Measurements from ENCODE around the gene TMEM222. TPM values are rescaled to one million over a fixed set of nuclear protein-coding genes. Genes with fewer than 3 reads are reported as not detected.

The TMEM222 gene
- total RNA-seq, 1 experiment from 2014 or later, result 27.4 TPM

GRCh38 chr1:27356277-27356618 is 34.3 kb downstream of the TMEM222 start:
- no peaks in the 10 kb centered on the region for H3K9me3 ChIP-seq (ENCODE audit: low read length)
- peak overlapping the region; percentile 58; the same call in 1 of the 2 replicates for H3K4me3 ChIP-seq (ENCODE audit: low read length)
- no peak overlapping the region for H3K27ac ChIP-seq (ENCODE audit: low read length)
- H3K27me3 ChIP-seq (ENCODE audit: low read length), result no peaks in the 10 kb centered on the region
- peaks cover 13% of the 10 kb centered on the region for H3K4me1 ChIP-seq (ENCODE audit: low read length)
- 0 out of 2 replicates have a peak overlapping the region, but pooled peaks have one; percentile 22 for H2AFZ ChIP-seq (ENCODE audit: low read length)
- H4K20me1 ChIP-seq (ENCODE audit: insufficient read depth, low read depth, low read length), result no peaks in the 10 kb centered on the region
- H3K9me2 ChIP-seq (replicated peaks; ENCODE audit: insufficient read depth, low read length), result no peaks in the 10 kb centered on the region
- H3K36me3 ChIP-seq (ENCODE audit: insufficient read depth, low read length), result no peaks in the 10 kb centered on the region
- H3K9ac ChIP-seq (ENCODE audit: low read length), result peak overlapping the region; percentile 65
- no peak for DNase-seq
- peak overlapping the region; percentile 64 for H3K4me2 ChIP-seq (ENCODE audit: low read depth, low read length, poor library complexity, severe bottlenecking)
- no peaks in the 10 kb centered on the region for H3K79me2 ChIP-seq (ENCODE audit: low read length)

DNA sequence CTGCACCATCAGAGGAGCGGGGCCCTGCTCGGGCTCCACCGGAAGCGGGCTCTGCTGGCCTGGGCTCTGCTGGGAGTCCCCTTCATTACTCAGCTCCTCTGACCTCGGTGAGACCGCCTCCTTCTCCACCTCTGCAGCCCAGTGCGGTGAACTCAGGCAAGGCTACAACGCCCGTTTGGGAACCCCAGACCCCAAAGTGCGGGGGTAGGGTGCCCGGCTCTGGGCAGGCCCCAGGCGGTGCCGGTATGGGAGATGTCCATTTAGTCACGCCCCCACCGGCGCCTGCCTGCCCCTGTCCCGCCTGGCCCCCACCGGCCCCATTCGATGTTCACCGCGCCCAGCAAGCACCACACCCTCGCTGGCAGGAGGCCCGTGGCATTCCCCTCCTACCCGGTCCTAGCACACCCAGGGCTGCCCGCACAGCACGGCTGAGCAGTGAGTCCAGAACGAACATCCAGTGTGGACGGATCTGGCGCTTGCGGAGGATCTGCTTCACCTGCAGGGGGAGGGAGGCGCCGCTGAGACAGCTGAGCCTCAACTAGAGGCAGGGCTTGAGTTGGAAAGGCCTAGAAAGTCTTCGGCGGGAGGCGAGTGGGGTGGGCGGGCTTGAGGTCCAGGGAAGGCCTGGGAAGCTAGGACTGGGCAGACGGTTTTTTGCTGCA is 34.8 kb downstream of the TMEM222 start:
- Histone ChIP-seq H3K4me1 (ENCODE audit: low read length) (peaks cover 13% of the 10 kb centered on the region), H2AFZ (ENCODE audit: low read length) (peak overlapping the region; percentile 22; the same call in 1 of the 2 replicates), H3K4me2 (ENCODE audit: low read depth, low read length, poor library complexity, severe bottlenecking) (peak overlapping the region; percentile 64), H3K36me3 (ENCODE audit: insufficient read depth, low read length) (no peaks in the 10 kb centered on the region), H4K20me1 (ENCODE audit: insufficient read depth, low read depth, low read length) (no peaks in the 10 kb centered on the region), H3K9me3 (ENCODE audit: low read length) (no peaks in the 10 kb centered on the region), H3K79me2 (ENCODE audit: low read length) (no peaks in the 10 kb centered on the region), H3K9ac (ENCODE audit: low read length) (peak overlapping the region; percentile 65), H3K27ac (ENCODE audit: low read length) (no peak overlapping the region), H3K9me2 (replicated peaks; ENCODE audit: insufficient read depth, low read length) (no peaks in the 10 kb centered on the region), H3K4me3 (ENCODE audit: low read length) (peak overlapping the region; percentile 58), H3K27me3 (ENCODE audit: low read length) (no peaks in the 10 kb centered on the region)
- DNase-seq, result peak; percentile 78

DNA sequence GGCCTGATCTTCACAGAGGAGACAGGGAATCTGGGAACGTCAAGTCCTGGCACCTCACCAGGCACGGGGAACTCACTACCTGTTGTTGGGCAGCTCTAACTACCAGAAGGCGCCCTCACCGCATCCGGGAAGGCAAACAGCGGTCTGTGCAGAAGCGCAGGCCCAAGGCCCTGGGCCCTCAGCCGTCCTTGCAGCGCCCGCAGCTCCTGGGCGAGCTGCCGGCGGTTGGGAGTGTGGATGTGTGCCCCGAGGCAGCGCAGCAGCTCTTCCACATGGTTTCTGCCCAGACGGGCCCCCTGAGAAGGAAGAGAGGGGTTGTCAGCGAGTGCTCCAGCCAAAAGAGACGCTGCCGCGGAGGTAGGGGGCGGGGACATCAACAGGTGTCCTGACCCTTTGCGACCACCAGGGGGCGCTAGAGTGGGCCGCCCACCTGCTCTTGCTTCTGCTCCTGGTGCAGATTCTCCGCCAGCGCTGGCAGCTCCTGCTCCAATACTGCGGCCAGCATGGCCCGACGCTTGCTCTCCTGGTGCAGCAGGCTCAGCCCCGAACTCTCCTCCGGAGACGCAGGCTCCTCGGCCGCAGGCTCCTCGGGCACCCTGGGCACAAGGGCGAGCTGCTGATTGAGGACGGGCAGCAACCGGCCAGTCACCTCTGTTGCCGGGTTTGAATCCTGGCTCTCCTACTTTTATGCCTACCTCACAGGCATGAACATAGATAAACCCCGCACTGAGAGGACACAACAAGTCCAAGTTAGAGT is 35.5 kb downstream of the TMEM222 start:
- Histone ChIP-seq H3K9ac (ENCODE audit: low read length) (peak overlapping the region; percentile 65), H3K9me2 (replicated peaks; ENCODE audit: insufficient read depth, low read length) (no peaks in the 10 kb centered on the region), H3K9me3 (ENCODE audit: low read length) (no peaks in the 10 kb centered on the region), H4K20me1 (ENCODE audit: insufficient read depth, low read depth, low read length) (no peaks in the 10 kb centered on the region), H3K36me3 (ENCODE audit: insufficient read depth, low read length) (no peaks in the 10 kb centered on the region), H3K27me3 (ENCODE audit: low read length) (no peaks in the 10 kb centered on the region), H2AFZ (ENCODE audit: low read length) (peak overlapping the region; percentile 22; the same call in 1 of the 2 replicates), H3K4me3 (ENCODE audit: low read length) (peak overlapping the region; percentile 58), H3K27ac (ENCODE audit: low read length) (no peak overlapping the region), H3K4me1 (ENCODE audit: low read length) (peaks cover 13% of the 10 kb centered on the region), H3K79me2 (ENCODE audit: low read length) (no peaks in the 10 kb centered on the region), H3K4me2 (ENCODE audit: low read depth, low read length, poor library complexity, severe bottlenecking) (peak overlapping the region; percentile 64)
- peak; percentile 89 for DNase-seq

DNA sequence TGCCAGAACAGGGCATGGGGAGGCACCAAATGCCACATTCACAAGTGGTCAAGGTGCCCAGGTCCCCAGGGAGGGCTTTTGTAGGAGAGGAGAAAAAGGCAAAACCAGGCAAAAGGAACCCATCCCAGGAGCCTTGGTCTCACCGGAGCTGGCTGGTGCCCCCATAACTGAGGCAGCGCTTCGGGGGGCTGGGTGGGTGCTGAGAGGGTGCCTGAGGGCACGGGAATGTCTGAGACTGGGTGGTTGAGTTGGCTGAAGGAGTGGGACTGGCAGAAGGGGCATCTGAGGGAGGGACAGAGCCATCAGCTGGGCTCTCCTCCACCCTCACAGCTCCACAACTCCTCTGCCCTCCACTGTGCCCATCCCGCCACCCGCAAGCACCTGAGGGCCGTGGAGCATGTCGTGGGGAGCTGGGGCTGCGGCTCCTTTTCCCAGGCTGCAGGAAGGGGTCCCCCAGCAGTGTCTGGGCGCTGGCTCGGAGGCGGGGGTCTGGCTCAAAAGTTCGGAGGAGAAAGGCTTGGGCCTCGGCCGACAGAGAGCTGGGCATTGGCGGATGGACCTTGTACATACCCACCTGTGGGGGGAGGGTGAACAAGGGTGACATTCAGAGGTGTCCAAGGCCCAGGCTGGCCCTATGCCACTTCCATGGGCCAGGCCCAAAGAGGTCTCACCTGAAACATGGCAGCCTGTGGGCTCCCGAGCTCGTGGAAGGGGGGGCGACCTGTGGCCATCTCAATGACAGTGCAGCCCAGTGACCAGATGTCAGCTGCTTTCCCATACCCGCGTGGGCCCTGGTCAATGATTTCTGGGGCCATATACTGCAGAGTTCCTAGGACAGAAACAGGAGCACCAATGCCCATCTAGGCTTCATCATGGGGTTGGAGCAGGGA is 36.3 kb downstream of the TMEM222 start:
- Histone ChIP-seq H3K4me1 (ENCODE audit: low read length) (peaks cover 13% of the 10 kb centered on the region), H3K9me3 (ENCODE audit: low read length) (no peaks in the 10 kb centered on the region), H3K4me3 (ENCODE audit: low read length) (no peak overlapping the region), H3K36me3 (ENCODE audit: insufficient read depth, low read length) (no peaks in the 10 kb centered on the region), H3K27ac (ENCODE audit: low read length) (no peak overlapping the region), H3K4me2 (ENCODE audit: low read depth, low read length, poor library complexity, severe bottlenecking) (peak overlapping the region; percentile 64), H3K9ac (ENCODE audit: low read length) (no peak overlapping the region), H2AFZ (ENCODE audit: low read length) (no peak overlapping the region), H3K27me3 (ENCODE audit: low read length) (no peaks in the 10 kb centered on the region), H3K79me2 (ENCODE audit: low read length) (no peaks in the 10 kb centered on the region), H3K9me2 (replicated peaks; ENCODE audit: insufficient read depth, low read length) (no peaks in the 10 kb centered on the region), H4K20me1 (ENCODE audit: insufficient read depth, low read depth, low read length) (no peaks in the 10 kb centered on the region)
- no peak for DNase-seq

DNA sequence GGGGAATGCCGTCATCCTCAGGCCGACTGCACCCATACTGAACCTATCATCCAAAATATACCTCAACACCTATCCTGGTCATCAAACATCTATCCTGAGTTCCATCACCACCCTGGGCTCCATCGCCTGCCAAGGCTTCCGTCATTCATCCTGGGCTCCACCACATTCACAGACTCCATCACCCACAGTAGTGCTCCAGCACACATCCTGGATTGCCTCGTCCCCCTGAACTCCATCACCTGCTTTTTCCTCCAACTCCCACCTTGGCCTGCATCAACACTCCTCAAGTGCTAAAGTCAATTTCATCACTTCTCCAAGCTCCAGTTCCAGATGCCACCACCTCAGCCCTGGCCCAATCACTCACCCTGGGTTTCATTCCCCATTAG is 37.0 kb downstream of the TMEM222 start:
- H3K36me3 ChIP-seq (ENCODE audit: insufficient read depth, low read length), result no peaks in the 10 kb centered on the region
- H3K9me2 ChIP-seq (replicated peaks; ENCODE audit: insufficient read depth, low read length), result no peaks in the 10 kb centered on the region
- no peaks in the 10 kb centered on the region for H3K27me3 ChIP-seq (ENCODE audit: low read length)
- H3K79me2 ChIP-seq (ENCODE audit: low read length), result no peaks in the 10 kb centered on the region
- H3K4me2 ChIP-seq (ENCODE audit: low read depth, low read length, poor library complexity, severe bottlenecking), result no peak overlapping the region
- H3K4me1 ChIP-seq (ENCODE audit: low read length), result peaks cover 13% of the 10 kb centered on the region
- H3K4me3 ChIP-seq (ENCODE audit: low read length), result no peak overlapping the region
- H3K9ac ChIP-seq (ENCODE audit: low read length), result no peak overlapping the region
- H4K20me1 ChIP-seq (ENCODE audit: insufficient read depth, low read depth, low read length), result no peaks in the 10 kb centered on the region
- H3K9me3 ChIP-seq (ENCODE audit: low read length), result no peaks in the 10 kb centered on the region
- H2AFZ ChIP-seq (ENCODE audit: low read length), result no peak overlapping the region
- H3K27ac ChIP-seq (ENCODE audit: low read length), result no peak overlapping the region
- DNase-seq, result no peak

DNA sequence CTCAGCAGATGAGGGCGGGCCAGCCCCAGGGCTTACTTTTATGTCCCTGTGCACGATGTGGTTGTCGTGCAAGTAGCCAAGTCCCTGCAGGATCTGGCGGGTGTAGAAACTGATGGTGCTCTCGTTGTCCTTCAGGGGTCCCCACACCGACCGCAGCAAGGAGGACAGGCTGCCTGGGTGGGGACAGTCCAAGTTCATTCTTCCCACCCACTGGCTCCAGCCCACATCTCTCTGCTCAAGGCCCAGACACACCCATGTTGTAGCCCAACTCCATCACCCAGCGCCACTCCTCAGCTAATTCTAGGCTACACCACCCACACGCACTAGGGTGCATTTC is 37.8 kb downstream of the TMEM222 start:
- Histone ChIP-seq H3K9ac (ENCODE audit: low read length) (no peak overlapping the region), H3K4me3 (ENCODE audit: low read length) (no peak overlapping the region), H3K27me3 (ENCODE audit: low read length) (no peaks in the 10 kb centered on the region), H3K27ac (ENCODE audit: low read length) (no peak overlapping the region), H3K36me3 (ENCODE audit: insufficient read depth, low read length) (no peaks in the 10 kb centered on the region), H2AFZ (ENCODE audit: low read length) (no peak overlapping the region), H3K4me2 (ENCODE audit: low read depth, low read length, poor library complexity, severe bottlenecking) (no peak overlapping the region), H3K4me1 (ENCODE audit: low read length) (peaks cover 14% of the 10 kb centered on the region), H3K79me2 (ENCODE audit: low read length) (no peaks in the 10 kb centered on the region), H4K20me1 (ENCODE audit: insufficient read depth, low read depth, low read length) (no peaks in the 10 kb centered on the region), H3K9me3 (ENCODE audit: low read length) (no peaks in the 10 kb centered on the region), H3K9me2 (replicated peaks; ENCODE audit: insufficient read depth, low read length) (no peaks in the 10 kb centered on the region)
- DNase-seq, result no peak

- Histone ChIP-seq H3K9me3 (ENCODE audit: low read length) (no peaks in the 10 kb centered on the region), H3K27ac (ENCODE audit: low read length) (no peak overlapping the region), H3K4me1 (ENCODE audit: low read length) (peaks cover 19% of the 10 kb centered on the region), H3K36me3 (ENCODE audit: insufficient read depth, low read length) (no peaks in the 10 kb centered on the region), H3K4me3 (ENCODE audit: low read length) (no peak overlapping the region), H3K9me2 (replicated peaks; ENCODE audit: insufficient read depth, low read length) (no peaks in the 10 kb centered on the region), H3K27me3 (ENCODE audit: low read length) (no peaks in the 10 kb centered on the region), H3K4me2 (ENCODE audit: low read depth, low read length, poor library complexity, severe bottlenecking) (no peak overlapping the region), H3K9ac (ENCODE audit: low read length) (no peak overlapping the region), H3K79me2 (ENCODE audit: low read length) (no peaks in the 10 kb centered on the region), H2AFZ (ENCODE audit: low read length) (no peak overlapping the region), H4K20me1 (ENCODE audit: insufficient read depth, low read depth, low read length) (no peaks in the 10 kb centered on the region)
- DNase-seq, result no peak
These were observed 38.4 kb downstream of the TMEM222 start for GRCh38 chr1:27360159-27361043.
